Testis (tissue), 3 donors: ENCODE data around the gene RTL5. TPM values are rescaled to one million over a fixed set of nuclear protein-coding genes. Genes with fewer than 3 reads are reported as not detected.
A peak's percentile ranks its signal among the peaks of the same experiment; 100 is the strongest.

Experiments
- DNase-seq: peaks from one replicate; pipeline ENCODE4 v3.0.0-alpha.2; 2019
- H3K27ac ChIP-seq, 2 donors: fragments of 200-600 bp; sonication (generic); one replicate each; pipeline ENCODE4 v1.5.1; 2019
- H3K27me3 ChIP-seq: fragments of 200-600 bp; sonication (generic); one replicate; pipeline ENCODE4 v1.5.1; 2019
- H3K36me3 ChIP-seq: fragments of 200-600 bp; sonication (generic); one replicate; pipeline ENCODE4 v1.5.1; 2017; ENCODE audit warnings: low read depth; ENCODE audit errors: missing control alignments
- H3K4me1 ChIP-seq: fragments of 200-600 bp; sonication (generic); one replicate; pipeline ENCODE4 v1.5.1; 2019
- H3K4me3 ChIP-seq, 2 donors: fragments of 200-600 bp; sonication (generic); one replicate each; pipeline ENCODE4 v1.5.1; 2017 to 2019
- H3K9me3 ChIP-seq: fragments of 200-600 bp; sonication (generic); one replicate; pipeline ENCODE4 v1.5.1; 2017
- CTCF ChIP-seq, 3 experiments: fragments of 450-650 bp in 2 of 3; fragments of 200-600 bp in 1 of 3; sonication (generic) in 1 of 3; IDR thresholded peaks; one replicate each; pipeline ENCODE4 v1.5.1; 2016 to 2019; ENCODE audit warnings: antibody characterized with exemption in 3 of 3, mild to moderate bottlenecking in 2 of 3, moderate library complexity in 1 of 3
- POLR2A ChIP-seq: fragments of 450-650 bp; IDR thresholded peaks from one replicate; pipeline ENCODE4 v1.6.1; 2017; ENCODE audit warnings: antibody characterized with exemption, mild to moderate bottlenecking, moderate library complexity
- WGBS, 2 donors: methylation state at CpG; one replicate each; pipeline ENCODE4 v1.1.5; 2018; 5-methylcytosine and 5-hydroxymethylcytosine counted together
- intact Hi-C: fragments of 100-400 bp; cut with DNase I; formaldehyde crosslinking; loops from one replicate; pipeline ENCODE4 v1.15.1; 2023; ENCODE audit warnings: low total_unique reads
- polyA plus RNA-seq: library from polyadenylated mRNA; stranded (reverse); fragments of 350-450 nt; fragmentation: Illumina TruSeq; extraction: RNeasy Lipid Tissue Mini Kit (QIAGEN cat#74804); gene quantifications from one replicate; pipeline ENCODE4 v1.2.3, GENCODE V29; 2014; ENCODE audit warnings: low read depth, low replicate concordance; ENCODE audit not compliant: insufficient read depth
- total RNA-seq, 2 donors: library from RNA; depleted of rRNA; stranded (reverse); fragments of >200 nt; gene quantifications; one replicate each; pipeline ENCODE4 v1.2.3, GENCODE V29; 2016

Gene RTL5
- total and polyA plus RNA-seq, 3 donors from 2014 or later, result 18.0 to 25.6 (median 25.4) TPM

GRCh38 chrX:72130762-72131250, 909 bp downstream of the RTL5 start:
- H3K27me3 ChIP-seq, result no peaks in the 10 kb centered on the region
- no peak for TF ChIP-seq CTCF (IDR thresholded peaks at IDR 0.05)
- no peak for TF ChIP-seq POLR2A
- H3K4me3 ChIP-seq, result peak overlapping the region; percentile 51 to 62
- no peaks in the 10 kb centered on the region for H3K36me3 ChIP-seq
- peaks cover 9% of the 10 kb centered on the region for H3K4me1 ChIP-seq
- intact Hi-C loops, result no loop called here
- 11 to 28% methylated on average over 3 to 4 of the region's 30 CpGs for WGBS, 2 donors
- peak overlapping the region in 1 of 2 donors; percentile 76 for H3K27ac ChIP-seq
- no peaks in the 10 kb centered on the region for H3K9me3 ChIP-seq
- peak; percentile 37 for DNase-seq

DNA sequence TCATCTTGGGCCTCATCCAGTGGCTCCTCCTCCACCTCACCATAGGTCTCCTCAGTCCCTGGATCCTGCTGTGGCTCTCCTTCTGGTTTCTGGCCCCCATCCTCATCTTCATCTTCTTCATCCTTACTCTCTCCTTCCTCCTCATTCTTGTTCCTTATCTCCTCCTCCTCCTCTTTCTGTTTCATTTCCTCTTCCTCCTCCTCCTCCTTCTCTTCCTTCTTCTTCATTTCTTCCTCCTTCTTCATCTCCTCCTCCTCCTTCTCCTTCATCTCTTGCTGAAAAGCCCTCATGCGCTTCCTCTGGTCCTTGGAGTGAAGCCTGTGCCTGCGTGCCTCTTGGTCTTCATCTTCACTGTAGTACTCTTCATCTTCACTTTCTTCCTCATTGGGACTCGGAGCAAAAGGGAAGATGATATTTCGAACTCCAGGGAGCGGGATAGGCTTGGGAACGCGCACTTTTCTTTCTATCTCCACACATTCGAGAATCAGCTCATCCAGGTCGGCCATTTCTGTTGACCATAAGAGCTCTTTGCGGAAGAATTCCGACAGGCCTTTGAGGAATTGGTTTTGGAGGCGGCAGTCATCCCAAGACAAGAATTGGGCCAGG, 1.5 kb downstream of the RTL5 start:
- Histone ChIP-seq H3K4me1 (peaks cover 9% of the 10 kb centered on the region), H3K27me3 (no peaks in the 10 kb centered on the region), H3K9me3 (no peaks in the 10 kb centered on the region), H3K27ac (no peak overlapping the region), H3K36me3 (no peaks in the 10 kb centered on the region), H3K4me3 (no peak overlapping the region)
- intact Hi-C loops, result no loop called here
- WGBS, 2 donors, result 59 to 63% methylated on average over 7 to 12 of the region's 12 CpGs
- no peak for DNase-seq
- TF ChIP-seq CTCF (IDR thresholded peaks at IDR 0.05), result no peak
- TF ChIP-seq POLR2A, result no peak

- Histone ChIP-seq H3K4me1 (peaks cover 9% of the 10 kb centered on the region), H3K9me3 (no peaks in the 10 kb centered on the region), H3K4me3 (no peak overlapping the region), H3K27me3 (no peaks in the 10 kb centered on the region), H3K36me3 (no peaks in the 10 kb centered on the region), H3K27ac (no peak overlapping the region)
- intact Hi-C loops, result no loop called here
- TF ChIP-seq POLR2A, result no peak
- no peak for TF ChIP-seq CTCF (IDR thresholded peaks at IDR 0.05)
- 91 to 95% methylated on average over 4 to 15 of the region's 16 CpGs for WGBS, 2 donors
- DNase-seq, result no peak
Observed at GRCh38 chrX:72129661-72130060, 2.1 kb downstream of the RTL5 start.

DNA sequence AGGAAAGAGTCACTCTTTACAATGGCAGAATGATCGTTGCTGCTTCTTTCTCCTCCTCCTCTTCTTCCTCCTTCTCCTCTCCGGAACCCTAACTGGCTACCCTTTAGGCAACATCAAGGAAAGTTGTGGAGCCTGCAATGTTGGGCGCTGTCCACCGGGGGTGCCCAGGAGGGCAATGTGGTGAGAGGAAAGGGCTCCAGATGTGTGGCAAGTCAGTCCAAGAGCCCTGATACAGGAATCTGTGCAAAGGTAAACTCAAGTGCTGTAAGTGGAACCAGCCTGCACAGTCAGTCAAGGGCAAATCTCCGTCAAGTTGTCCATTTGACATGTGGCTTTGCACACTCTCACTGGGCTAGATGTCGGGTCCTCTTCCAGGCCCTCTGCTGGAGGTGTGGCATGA, 2.8 kb downstream of the RTL5 start:
- Histone ChIP-seq H3K9me3 (no peaks in the 10 kb centered on the region), H3K36me3 (no peaks in the 10 kb centered on the region), H3K27ac (no peak overlapping the region), H3K4me3 (no peak overlapping the region), H3K4me1 (peaks cover 11% of the 10 kb centered on the region), H3K27me3 (no peaks in the 10 kb centered on the region)
- no peak for DNase-seq
- intact Hi-C loops, result no loop called here
- TF ChIP-seq CTCF (IDR thresholded peaks at IDR 0.05) (peak in 1 of 3 experiments; percentile 25), POLR2A (no peak)
- WGBS, 2 donors, result 74% methylated on average over 5 of the region's 6 CpGs; no CpG with 5 or more reads in 1 of the 2 donors
